Measurements from ENCODE around the gene ACTR1A. TPM values are rescaled to one million over a fixed set of nuclear protein-coding genes. Genes with fewer than 3 reads are reported as not detected.
A peak's percentile ranks its signal among the peaks of the same experiment; 100 is the strongest.

ACTR1A gene
- total RNA-seq (10 to 100 TPM; 54.9 to 60.0 TPM), polyA plus RNA-seq (10 to 100 TPM; 69.9 to 72.3 TPM)

GRCh38 chr10:102502337-102503151 is at the start of gene ACTR1A:
ACTR1A (minus strand) TSS chr10:102502712; CDS start chr10:102502647, 65 bp downstream.
- H3K27ac Mint-ChIP-seq = no peak within 1 kb of the TSS
- POLR2A ChIA-PET (ENCODE audit: partially characterized antibody) = interaction anchor here (0.6 to 5.7 kb wide), 20 partner anchors 12 to 685 kb away, joined by 3 to 54 read pairs (median 6); partner anchors contain the start of genes ARMH3, C10orf95, FBXL15 and GBF1
- H3K4me1 Mint-ChIP-seq = peaks cover 22 to 52% (median 36%) of the 10 kb centered on the region in 4 donors

DNA sequence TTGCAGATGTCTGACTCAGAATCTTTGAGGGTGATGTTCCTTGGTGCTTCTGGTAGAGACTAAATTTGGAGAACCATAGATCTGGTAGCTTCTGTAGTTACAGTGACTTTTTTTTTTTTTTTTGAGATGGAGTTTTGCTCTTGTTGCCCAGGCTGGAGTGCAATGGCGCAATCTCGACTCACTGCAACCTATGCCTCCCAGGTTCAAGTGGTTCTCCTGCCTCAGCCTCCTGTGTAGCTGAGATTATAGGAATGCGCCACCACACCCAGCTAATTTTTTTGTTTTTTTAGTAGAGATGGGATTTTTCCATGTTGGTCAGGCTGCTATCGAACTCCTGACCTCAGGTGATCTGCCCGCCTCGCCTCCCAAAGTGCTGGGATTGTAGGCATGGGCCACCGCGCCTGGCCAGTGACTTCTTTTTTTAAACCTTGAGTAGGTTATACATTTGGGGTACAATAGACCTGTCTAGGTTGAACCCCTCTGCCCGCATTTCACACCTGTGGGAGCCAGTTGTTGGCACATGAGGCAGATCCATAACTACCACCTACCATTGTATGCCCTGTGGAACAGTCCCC is 48.2 kb upstream of the ACTR1A start:
- Histone ChIP-seq H3K9me3 (ENCODE audit: control insufficient read depth in 1 of 2, low read length in 2 of 2) (no peaks in the 10 kb centered on the region), H3K27ac (ENCODE audit: low read depth, low read length) (no peak overlapping the region), H3K4me1 (ENCODE audit: insufficient read depth, low read length) (no peaks in the 10 kb centered on the region), H3K27me3 (ENCODE audit: insufficient read depth, low read length) (no peaks in the 10 kb centered on the region), H3K4me3 (ENCODE audit: low read length in 2 of 2) (no peak overlapping the region), H3K36me3 (ENCODE audit: insufficient read depth, low read length) (peaks cover 13% of the 10 kb centered on the region)
- CTCF ChIA-PET (ENCODE audit: partially characterized antibody) = interaction anchor here (0.7 kb wide), 1 partner anchor 541 kb away, joined by 3 read pairs; no protein-coding TSS in a partner anchor
- Mint-ChIP-seq H3K4me1 (peaks cover 2 to 16% (median 6%) of the 10 kb centered on the region in 4 donors), H3K27me3 (no peaks in the 10 kb centered on the region), H3K27ac (no peak overlapping the region), H3K4me3 (no peak overlapping the region), H3K9me3 (no peaks in the 10 kb centered on the region), H3K36me3 (peaks cover 26 to 41% of the 10 kb centered on the region in 2 donors)
- POLR2A ChIA-PET (ENCODE audit: partially characterized antibody) = no interaction called here
- intact Hi-C loops (cut with micrococcal nuclease) = no loop called here
- no peak for DNase-seq

More at GRCh38 chr10:102502337-102503151, at the start of gene ACTR1A:
- Mint-ChIP-seq H3K36me3 (peaks cover 5 to 23% of the 10 kb centered on the region in 2 donors), H3K9me3 (no peaks in the 10 kb centered on the region), H3K27me3 (no peaks in the 10 kb centered on the region), H3K4me3 (no peak within 1 kb of the TSS)
- peak within 1 kb of the TSS; percentile 91 for H3K27ac ChIP-seq (ENCODE audit: low read depth, low read length)
- CTCF ChIA-PET (ENCODE audit: partially characterized antibody) = interaction anchor here (0.8 to 5.7 kb wide), 18 partner anchors 9 to 365 kb away, joined by 3 to 64 read pairs (median 4); partner anchors contain the start of genes C10orf95, CUEDC2, FBXL15 and NFKB2
- H3K4me1 ChIP-seq (ENCODE audit: insufficient read depth, low read length) = peaks cover 64% of the 10 kb centered on the region
- intact Hi-C loops (cut with micrococcal nuclease) = loop anchor here (1.0 to 5.0 kb wide), 17 partner anchors 41 to 1415 kb away; partner anchors contain the start of genes ARL3, ARMH3, CNNM2 and FBXL15
- peak; percentile 98 to 99 (median 98) for DNase-seq
- no peaks in the 10 kb centered on the region for H3K27me3 ChIP-seq (ENCODE audit: insufficient read depth, low read length)
- H3K4me3 ChIP-seq (ENCODE audit: low read length in 2 of 2) = peak within 1 kb of the TSS; percentile 97 to 99
- H3K9me3 ChIP-seq (ENCODE audit: control insufficient read depth in 1 of 2, low read length in 2 of 2) = no peaks in the 10 kb centered on the region
- no peaks in the 10 kb centered on the region for H3K36me3 ChIP-seq (ENCODE audit: insufficient read depth, low read length)

DNA sequence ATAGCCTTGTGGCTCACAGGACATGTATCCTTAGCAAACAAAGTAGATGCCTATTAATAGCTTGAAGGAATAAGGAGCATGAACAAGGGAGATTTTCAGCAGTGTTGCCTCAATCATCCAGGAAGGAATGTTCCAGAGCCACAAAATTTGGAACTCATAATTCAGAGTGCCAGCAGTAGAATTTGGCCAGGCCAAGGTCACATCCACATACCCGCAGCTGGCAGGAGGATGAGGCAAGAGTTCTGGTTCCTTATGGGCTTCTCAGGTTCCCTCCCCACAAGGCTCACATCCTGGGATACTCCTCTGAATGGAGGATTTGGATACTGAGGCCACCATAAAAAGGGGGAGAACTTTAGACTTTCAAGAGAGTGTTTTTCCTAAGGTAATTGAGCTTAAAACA is 47.0 kb upstream of the ACTR1A start:
- Histone ChIP-seq H3K4me1 (ENCODE audit: insufficient read depth, low read length) (no peaks in the 10 kb centered on the region), H3K4me3 (ENCODE audit: low read length in 2 of 2) (no peak overlapping the region), H3K27ac (ENCODE audit: low read depth, low read length) (no peak overlapping the region), H3K36me3 (ENCODE audit: insufficient read depth, low read length) (peaks cover 11% of the 10 kb centered on the region), H3K9me3 (ENCODE audit: control insufficient read depth in 1 of 2, low read length in 2 of 2) (no peaks in the 10 kb centered on the region), H3K27me3 (ENCODE audit: insufficient read depth, low read length) (no peaks in the 10 kb centered on the region)
- H3K36me3 Mint-ChIP-seq = peaks cover 25 to 41% of the 10 kb centered on the region in 2 donors
- H3K9me3 Mint-ChIP-seq = no peaks in the 10 kb centered on the region
- CTCF ChIA-PET (ENCODE audit: partially characterized antibody) = no interaction called here
- no peaks in the 10 kb centered on the region for H3K27me3 Mint-ChIP-seq
- POLR2A ChIA-PET (ENCODE audit: partially characterized antibody) = no interaction called here
- H3K27ac Mint-ChIP-seq = no peak overlapping the region
- H3K4me3 Mint-ChIP-seq = no peak overlapping the region
- intact Hi-C loops (cut with micrococcal nuclease) = no loop called here
- no peak for DNase-seq
- peaks cover 0 to 11% (median 8%) of the 10 kb centered on the region in 4 donors for H3K4me1 Mint-ChIP-seq

DNA sequence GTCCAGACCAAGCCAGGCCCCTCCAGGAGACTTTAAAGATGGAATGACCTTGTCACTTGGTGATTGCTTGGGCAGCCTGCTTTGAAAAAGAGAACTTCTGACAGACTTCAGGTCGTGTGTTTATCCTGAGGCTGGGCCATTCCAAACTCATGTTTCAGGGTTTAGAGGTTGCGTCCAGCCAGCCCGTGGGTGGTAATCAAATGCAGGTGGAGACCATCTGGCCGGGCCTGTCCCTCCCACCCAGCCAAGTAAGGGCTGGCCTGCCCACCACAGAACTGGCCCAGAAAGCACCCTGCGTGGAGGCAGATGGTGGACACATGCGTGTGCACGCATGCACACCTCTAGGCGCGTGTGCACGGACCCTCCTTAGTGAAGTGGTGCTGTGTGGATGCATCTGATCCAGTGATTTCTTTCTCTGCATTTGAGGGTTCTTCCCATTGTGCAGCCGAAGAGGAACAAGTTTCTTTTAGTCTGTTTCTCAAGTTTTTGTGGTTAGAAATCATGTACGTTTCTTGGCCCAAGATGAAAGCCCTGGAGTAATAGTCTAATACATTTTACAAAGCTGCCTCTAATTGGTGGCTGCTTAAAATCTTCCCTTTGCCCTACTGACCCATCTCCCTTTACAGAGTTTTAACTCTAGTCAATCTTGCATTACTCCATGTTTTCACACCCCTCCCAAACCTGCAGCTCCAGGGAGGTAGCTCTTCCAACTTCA is 44.3 kb upstream of the ACTR1A start:
- DNase-seq = no peak
- Mint-ChIP-seq H3K36me3 (peaks cover 20 to 30% of the 10 kb centered on the region in 2 donors), H3K9me3 (no peaks in the 10 kb centered on the region), H3K4me3 (no peak overlapping the region), H3K27me3 (no peaks in the 10 kb centered on the region), H3K27ac (peak overlapping the region in 1 of 7 donors; percentile 46), H3K4me1 (peaks cover 0 to 17% (median 11%) of the 10 kb centered on the region in 4 donors)
- no peaks in the 10 kb centered on the region for H3K4me1 ChIP-seq (ENCODE audit: insufficient read depth, low read length)
- H3K27me3 ChIP-seq (ENCODE audit: insufficient read depth, low read length) = no peaks in the 10 kb centered on the region
- H3K27ac ChIP-seq (ENCODE audit: low read depth, low read length) = no peak overlapping the region
- H3K4me3 ChIP-seq (ENCODE audit: low read length in 2 of 2) = no peak overlapping the region
- ChIA-PET POLR2A (ENCODE audit: partially characterized antibody) (no interaction called here), CTCF (ENCODE audit: partially characterized antibody) (no interaction called here)
- H3K9me3 ChIP-seq (ENCODE audit: control insufficient read depth in 1 of 2, low read length in 2 of 2) = no peaks in the 10 kb centered on the region
- H3K36me3 ChIP-seq (ENCODE audit: insufficient read depth, low read length) = peaks cover 3% of the 10 kb centered on the region
- intact Hi-C loops (cut with micrococcal nuclease) = no loop called here

GRCh38 chr10:102545997-102546396 is 43.5 kb upstream of the ACTR1A start:
- no peak overlapping the region for H3K4me3 Mint-ChIP-seq
- POLR2A ChIA-PET (ENCODE audit: partially characterized antibody) = no interaction called here

GRCh38 chr10:102545265-102545871 is 42.9 kb upstream of the ACTR1A start:
- no peak overlapping the region for H3K4me3 ChIP-seq (ENCODE audit: low read length in 2 of 2)
- CTCF ChIA-PET (ENCODE audit: partially characterized antibody) = interaction anchor here (1.1 kb wide), 1 partner anchor 39 kb away, joined by 3 read pairs; no protein-coding TSS in a partner anchor

More at GRCh38 chr10:102545997-102546396, 43.5 kb upstream of the ACTR1A start:
- Mint-ChIP-seq H3K27ac (peak overlapping the region in 2 of 7 donors; percentile 46 to 63), H3K4me1 (peaks cover 3 to 17% (median 11%) of the 10 kb centered on the region in 4 donors), H3K9me3 (no peaks in the 10 kb centered on the region), H3K36me3 (peaks cover 19 to 27% of the 10 kb centered on the region in 2 donors), H3K27me3 (no peaks in the 10 kb centered on the region)
- Histone ChIP-seq H3K9me3 (ENCODE audit: control insufficient read depth in 1 of 2, low read length in 2 of 2) (no peaks in the 10 kb centered on the region), H3K27me3 (ENCODE audit: insufficient read depth, low read length) (no peaks in the 10 kb centered on the region), H3K4me1 (ENCODE audit: insufficient read depth, low read length) (no peaks in the 10 kb centered on the region), H3K4me3 (ENCODE audit: low read length in 2 of 2) (no peak overlapping the region), H3K36me3 (ENCODE audit: insufficient read depth, low read length) (peaks cover 3% of the 10 kb centered on the region), H3K27ac (ENCODE audit: low read depth, low read length) (no peak overlapping the region)
- CTCF ChIA-PET (ENCODE audit: partially characterized antibody) = interaction anchor here (1.1 kb wide), 1 partner anchor 38 kb away, joined by 3 read pairs; no protein-coding TSS in a partner anchor
- no peak for DNase-seq
- intact Hi-C loops (cut with micrococcal nuclease) = no loop called here

More at GRCh38 chr10:102545265-102545871, 42.9 kb upstream of the ACTR1A start:
- no peak overlapping the region for H3K4me3 Mint-ChIP-seq
- H3K4me1 Mint-ChIP-seq = peaks cover 4 to 17% (median 10%) of the 10 kb centered on the region in 4 donors
- Histone ChIP-seq H3K27me3 (ENCODE audit: insufficient read depth, low read length) (no peaks in the 10 kb centered on the region), H3K36me3 (ENCODE audit: insufficient read depth, low read length) (peaks cover 3% of the 10 kb centered on the region), H3K4me1 (ENCODE audit: insufficient read depth, low read length) (no peaks in the 10 kb centered on the region), H3K27ac (ENCODE audit: low read depth, low read length) (no peak overlapping the region), H3K9me3 (ENCODE audit: control insufficient read depth in 1 of 2, low read length in 2 of 2) (no peaks in the 10 kb centered on the region)
- no peak overlapping the region for H3K27ac Mint-ChIP-seq
- no peaks in the 10 kb centered on the region for H3K27me3 Mint-ChIP-seq
- DNase-seq = no peak
- peaks cover 14 to 22% of the 10 kb centered on the region in 2 donors for H3K36me3 Mint-ChIP-seq
- intact Hi-C loops (cut with micrococcal nuclease) = no loop called here
- H3K9me3 Mint-ChIP-seq = no peaks in the 10 kb centered on the region
- POLR2A ChIA-PET (ENCODE audit: partially characterized antibody) = no interaction called here
